Measurements from ENCODE around the gene AKNAD1.

- TF ChIP-seq POLR2AphosphoS5 (IDR thresholded peaks at IDR 0.05) = no peak
- TF ChIP-seq EZH2 (IDR thresholded peaks at IDR 0.05; ENCODE audit: borderline replicate concordance, insufficient read depth, low read length, poor library complexity, severe bottlenecking) = no peak
- peak; percentile 77 for TF ChIP-seq CTCF (IDR thresholded peaks at IDR 0.05; ENCODE audit: poor library complexity, severe bottlenecking)
- TF ChIP-seq TAF1 (IDR thresholded peaks at IDR 0.05; ENCODE audit: low read depth) = no peak
- TF ChIP-seq EP300 (conservative IDR thresholded peaks at IDR 0.05; ENCODE audit: poor library complexity, severe bottlenecking) = no peak
- peak; percentile 73 for TF ChIP-seq RAD21 (conservative IDR thresholded peaks at IDR 0.05)
- peak; percentile 90 for TF ChIP-seq SMC3 (conservative IDR thresholded peaks at IDR 0.05; ENCODE audit: poor library complexity)
Observed at GRCh38 chr1:108828074-108828961, 28.6 kb downstream of the AKNAD1 start.
